Parathyroid adenoma (tissue), 2 donors: Measurements from ENCODE around the gene SEMA7A.

Experiments
- H2AFZ ChIP-seq: fragments of 300-600 bp; sonication (generic); one replicate; pipeline ENCODE4 v1.7.0; 2017; ENCODE audit warnings: antibody characterized with exemption, mild to moderate bottlenecking
- H3K27ac ChIP-seq: fragments of 300-600 bp; sonication (generic); one replicate; pipeline ENCODE4 v1.7.0; 2017
- H3K27me3 ChIP-seq: fragments of 300-600 bp; sonication (generic); one replicate; pipeline ENCODE4 v1.7.0; 2017; ENCODE audit warnings: low read length; ENCODE audit not compliant: control insufficient read depth, insufficient read depth
- H3K36me3 ChIP-seq: fragments of 300-600 bp; sonication (generic); one replicate; pipeline ENCODE4 v1.7.0; 2017; ENCODE audit warnings: low read length; ENCODE audit not compliant: control insufficient read depth, insufficient read depth
- H3K4me1 ChIP-seq: fragments of 300-600 bp; sonication (generic); one replicate; pipeline ENCODE4 v1.7.0; 2017; ENCODE audit warnings: control low read depth
- H3K4me2 ChIP-seq: fragments of 300-600 bp; sonication (generic); one replicate; pipeline ENCODE4 v1.7.0; 2017; ENCODE audit warnings: low read length
- H3K4me3 ChIP-seq: fragments of 300-600 bp; sonication (generic); one replicate; pipeline ENCODE4 v1.7.0; 2017; ENCODE audit warnings: low read depth, low read length
- H3K79me2 ChIP-seq: fragments of 300-600 bp; sonication (generic); one replicate; pipeline ENCODE4 v1.7.0; 2017; ENCODE audit warnings: control low read depth
- H3K9ac ChIP-seq: fragments of 300-600 bp; sonication (generic); one replicate; pipeline ENCODE4 v1.7.0; 2017; ENCODE audit warnings: mild to moderate bottlenecking
- H3K9me3 ChIP-seq: fragments of 300-600 bp; sonication (generic); one replicate; pipeline ENCODE4 v1.7.0; 2017; ENCODE audit warnings: low read length; ENCODE audit not compliant: control insufficient read depth
- TF ChIP-seq, protein P1 (sequence below): fragments of 300-600 bp; sonication (generic); IDR thresholded peaks from one replicate; pipeline ENCODE4 v1.7.0; 2017; ENCODE audit warnings: antibody characterized with exemption, mild to moderate bottlenecking
- donor health status: primary hyperparathyroidism.

Gene SEMA7A

GRCh38 chr15:74449643-74450205 is 16.0 kb upstream of the SEMA7A start:
- TF ChIP-seq, protein P1, sequence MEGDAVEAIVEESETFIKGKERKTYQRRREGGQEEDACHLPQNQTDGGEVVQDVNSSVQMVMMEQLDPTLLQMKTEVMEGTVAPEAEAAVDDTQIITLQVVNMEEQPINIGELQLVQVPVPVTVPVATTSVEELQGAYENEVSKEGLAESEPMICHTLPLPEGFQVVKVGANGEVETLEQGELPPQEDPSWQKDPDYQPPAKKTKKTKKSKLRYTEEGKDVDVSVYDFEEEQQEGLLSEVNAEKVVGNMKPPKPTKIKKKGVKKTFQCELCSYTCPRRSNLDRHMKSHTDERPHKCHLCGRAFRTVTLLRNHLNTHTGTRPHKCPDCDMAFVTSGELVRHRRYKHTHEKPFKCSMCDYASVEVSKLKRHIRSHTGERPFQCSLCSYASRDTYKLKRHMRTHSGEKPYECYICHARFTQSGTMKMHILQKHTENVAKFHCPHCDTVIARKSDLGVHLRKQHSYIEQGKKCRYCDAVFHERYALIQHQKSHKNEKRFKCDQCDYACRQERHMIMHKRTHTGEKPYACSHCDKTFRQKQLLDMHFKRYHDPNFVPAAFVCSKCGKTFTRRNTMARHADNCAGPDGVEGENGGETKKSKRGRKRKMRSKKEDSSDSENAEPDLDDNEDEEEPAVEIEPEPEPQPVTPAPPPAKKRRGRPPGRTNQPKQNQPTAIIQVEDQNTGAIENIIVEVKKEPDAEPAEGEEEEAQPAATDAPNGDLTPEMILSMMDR = no peak
- H2AFZ ChIP-seq = no peak overlapping the region
- H3K27ac ChIP-seq = no peak overlapping the region
- no peaks in the 10 kb centered on the region for H3K27me3 ChIP-seq
- no peak overlapping the region for H3K9ac ChIP-seq
- no peaks in the 10 kb centered on the region for H3K4me1 ChIP-seq
- H3K9me3 ChIP-seq = no peaks in the 10 kb centered on the region
- H3K4me3 ChIP-seq = no peak overlapping the region
- no peaks in the 10 kb centered on the region for H3K36me3 ChIP-seq
- H3K4me2 ChIP-seq = no peak overlapping the region
- H3K79me2 ChIP-seq = no peaks in the 10 kb centered on the region

GRCh38 chr15:74449095-74449494 is 15.3 kb upstream of the SEMA7A start:
- no peak overlapping the region for H3K4me3 ChIP-seq
- TF ChIP-seq, protein P1 = no peak
- H3K9ac ChIP-seq = no peak overlapping the region
- H3K9me3 ChIP-seq = no peaks in the 10 kb centered on the region
- no peaks in the 10 kb centered on the region for H3K79me2 ChIP-seq
- no peaks in the 10 kb centered on the region for H3K27me3 ChIP-seq
- H3K4me1 ChIP-seq = no peaks in the 10 kb centered on the region
- no peaks in the 10 kb centered on the region for H3K36me3 ChIP-seq
- no peak overlapping the region for H3K27ac ChIP-seq
- no peak overlapping the region for H2AFZ ChIP-seq
- H3K4me2 ChIP-seq = no peak overlapping the region

DNA sequence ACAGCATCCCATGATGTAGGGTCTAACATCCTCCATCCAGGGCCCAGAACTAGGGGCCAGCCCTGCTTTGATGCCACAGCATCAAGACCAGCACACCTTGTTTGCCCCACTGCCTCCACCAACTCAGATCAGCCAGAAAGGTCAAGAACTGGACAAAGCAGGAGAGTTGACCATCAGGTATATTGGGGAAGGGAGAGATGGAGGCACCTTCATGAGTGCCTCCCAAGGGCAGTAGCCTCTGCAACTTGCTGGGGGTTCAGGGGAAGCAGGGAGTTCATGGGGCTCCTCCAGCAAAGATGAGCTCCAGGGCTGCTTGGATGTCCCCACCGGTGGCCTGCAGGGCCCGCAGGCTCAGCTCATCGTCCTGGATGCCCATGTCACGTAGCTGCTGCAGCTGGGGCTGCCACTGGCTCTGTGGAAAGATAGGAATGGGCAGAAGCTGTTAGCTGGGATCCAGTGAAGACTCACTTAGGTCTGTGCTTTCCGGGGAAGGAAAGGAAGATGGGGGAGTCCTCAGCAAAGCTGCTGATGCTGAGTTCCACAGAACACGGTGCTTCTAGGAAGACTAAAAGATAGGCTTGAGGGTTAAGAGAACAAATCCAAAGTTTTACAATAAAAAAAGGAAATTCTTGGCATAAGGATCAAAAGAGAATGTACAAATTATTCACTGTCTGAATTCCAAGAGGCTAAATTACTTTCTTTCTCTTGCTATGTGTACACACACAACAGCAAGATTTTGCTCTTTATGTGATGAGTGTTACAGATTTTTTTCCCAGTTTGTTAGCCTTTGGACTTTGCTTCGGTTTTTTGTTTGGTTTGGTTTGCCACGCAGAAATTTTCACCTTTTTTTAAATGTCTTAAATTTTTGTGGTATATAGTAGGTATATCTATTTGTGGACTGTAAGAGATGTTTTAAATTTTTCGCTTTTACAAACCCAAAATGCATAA is 12.3 kb upstream of the SEMA7A start:
- H2AFZ ChIP-seq = no peak overlapping the region
- H3K79me2 ChIP-seq = no peaks in the 10 kb centered on the region
- no peak overlapping the region for H3K4me3 ChIP-seq
- TF ChIP-seq, protein P1 = no peak
- no peaks in the 10 kb centered on the region for H3K9me3 ChIP-seq
- no peak overlapping the region for H3K27ac ChIP-seq
- no peak overlapping the region for H3K9ac ChIP-seq
- H3K4me2 ChIP-seq = no peak overlapping the region
- H3K36me3 ChIP-seq = no peaks in the 10 kb centered on the region
- H3K4me1 ChIP-seq = no peaks in the 10 kb centered on the region
- no peaks in the 10 kb centered on the region for H3K27me3 ChIP-seq

GRCh38 chr15:74444106-74445062 is 10.6 kb upstream of the SEMA7A start:
- no peak overlapping the region for H3K4me3 ChIP-seq
- no peaks in the 10 kb centered on the region for H3K79me2 ChIP-seq
- no peaks in the 10 kb centered on the region for H3K36me3 ChIP-seq
- H3K4me1 ChIP-seq = no peaks in the 10 kb centered on the region
- no peak overlapping the region for H2AFZ ChIP-seq
- H3K27me3 ChIP-seq = no peaks in the 10 kb centered on the region
- H3K9me3 ChIP-seq = no peaks in the 10 kb centered on the region
- H3K27ac ChIP-seq = no peak overlapping the region
- H3K9ac ChIP-seq = no peak overlapping the region
- no peak overlapping the region for H3K4me2 ChIP-seq
- TF ChIP-seq, protein P1 = no peak
